T-helper 9 cell (primary cell): Measurements from ENCODE around the gene PLXDC1.
A peak's percentile ranks its signal among the peaks of the same experiment; 100 is the strongest.
"Not testable (repeated sequence)": the region's sequence is repeated elsewhere in the genome, so short reads cannot be mapped to it uniquely, and the experiment has no call there.

Experiments
- DNase-seq: peaks from one replicate; pipeline ENCODE4 v3.0.0-alpha.2; 2020

The PLXDC1 gene

GRCh38 chr17:39178536-39178935, 27.1 kb upstream of the PLXDC1 start:
- DNase-seq = no peak

- no peak for DNase-seq
Observed at GRCh38 chr17:39177256-39177655, 25.8 kb upstream of the PLXDC1 start.

- no peak for DNase-seq
Observed at GRCh38 chr17:39175695-39176093, 24.3 kb upstream of the PLXDC1 start.

GRCh38 chr17:39174920-39175694, 23.7 kb upstream of the PLXDC1 start:
- peak; percentile 80 for DNase-seq

GRCh38 chr17:39173526-39174274, 22.3 kb upstream of the PLXDC1 start:
- DNase-seq = no peak

- no peak for DNase-seq
Observed at GRCh38 chr17:39173080-39173479, 21.6 kb upstream of the PLXDC1 start.

- no peak for DNase-seq
Observed at GRCh38 chr17:39171933-39172332, 20.5 kb upstream of the PLXDC1 start.

GRCh38 chr17:39170558-39170957, 19.1 kb upstream of the PLXDC1 start:
- DNase-seq = no peak

GRCh38 chr17:39170109-39170508, 18.7 kb upstream of the PLXDC1 start:
- DNase-seq = no peak

GRCh38 chr17:39169518-39169917, 18.1 kb upstream of the PLXDC1 start:
- DNase-seq = no peak

GRCh38 chr17:39169101-39169500, 17.7 kb upstream of the PLXDC1 start:
- DNase-seq = no peak

GRCh38 chr17:39168503-39168902, 17.1 kb upstream of the PLXDC1 start:
- not testable (repeated sequence) for DNase-seq

GRCh38 chr17:39167476-39167875, 16.0 kb upstream of the PLXDC1 start:
- no peak for DNase-seq

- DNase-seq = no peak
Observed at GRCh38 chr17:39166437-39167335, 15.2 kb upstream of the PLXDC1 start.

- no peak for DNase-seq
Observed at GRCh38 chr17:39165841-39166349, 14.5 kb upstream of the PLXDC1 start, which contains the start of gene ARL5C. Gene ARL5C, minus strand, starts transcription at chr17:39166161. Its CDS starts 401 bp downstream, at chr17:39165760.

- DNase-seq = no peak
Observed at GRCh38 chr17:39165178-39165840, 13.9 kb upstream of the PLXDC1 start.

- DNase-seq = peak; percentile 59
Observed at GRCh38 chr17:39164675-39165143, 13.3 kb upstream of the PLXDC1 start.

GRCh38 chr17:39161962-39162361, 10.5 kb upstream of the PLXDC1 start:
- DNase-seq = no peak

GRCh38 chr17:39158623-39159022, 7.2 kb upstream of the PLXDC1 start:
- DNase-seq = no peak

GRCh38 chr17:39156491-39156890, 5.1 kb upstream of the PLXDC1 start:
- DNase-seq = no peak

GRCh38 chr17:39155654-39156053, 4.2 kb upstream of the PLXDC1 start:
- DNase-seq = no peak

- peak; percentile 93 for DNase-seq
Observed at GRCh38 chr17:39153599-39154051, 2.2 kb upstream of the PLXDC1 start.
